H9 (cell line): ENCODE data around the gene UNC5A. TPM values are rescaled to one million over a fixed set of nuclear protein-coding genes. Genes with fewer than 3 reads are reported as not detected.
A peak's percentile ranks its signal among the peaks of the same experiment; 100 is the strongest.

ENCODE experiments used
- DNase-seq: peaks from one replicate; pipeline ENCODE4 v3.0.0-alpha.2; 2017
- H2AFZ ChIP-seq: one replicate; pipeline ENCODE4 v1.6.1; 2013; ENCODE audit warnings: mild to moderate bottlenecking, low read length, control low read depth, moderate library complexity
- H2AK5ac ChIP-seq: 2 replicates; pipeline ENCODE4 v1.6.1; 2013; ENCODE audit warnings: low read length, control low read depth, mixed read lengths; ENCODE audit not compliant: insufficient read length
- H2BK120ac ChIP-seq: one replicate; pipeline ENCODE4 v1.6.1; 2013; ENCODE audit warnings: low read depth, mild to moderate bottlenecking, low read length, control low read depth, inconsistent platforms; ENCODE audit not compliant: poor library complexity, severe bottlenecking
- H2BK12ac ChIP-seq: 2 replicates; pipeline ENCODE4 v1.6.1; 2013; ENCODE audit warnings: low read length, control low read depth, mixed read lengths, low read depth; ENCODE audit not compliant: insufficient read length
- H2BK15ac ChIP-seq: 2 replicates; pipeline ENCODE4 v1.6.1; 2013; ENCODE audit warnings: low read depth, low read length, control low read depth
- H2BK20ac ChIP-seq: one replicate; pipeline ENCODE4 v1.6.1; 2013; ENCODE audit warnings: low read depth, mild to moderate bottlenecking, low read length, control low read depth, inconsistent platforms; ENCODE audit not compliant: poor library complexity, severe bottlenecking
- H2BK5ac ChIP-seq: 2 replicates; pipeline ENCODE4 v1.6.1; 2013; ENCODE audit warnings: low read length, control low read depth, mixed read lengths; ENCODE audit not compliant: insufficient read length
- H3K14ac ChIP-seq: 2 replicates; pipeline ENCODE4 v1.6.1; 2013; ENCODE audit warnings: low read length, control low read depth; ENCODE audit not compliant: insufficient read depth
- H3K18ac ChIP-seq: 2 replicates; pipeline ENCODE4 v1.6.1; 2013; ENCODE audit warnings: low read depth, mild to moderate bottlenecking, mixed read lengths, low read length, control low read depth; ENCODE audit not compliant: insufficient read length
- H3K23ac ChIP-seq: 2 replicates; pipeline ENCODE4 v1.6.1; 2013; ENCODE audit warnings: low read length, control low read depth, mixed read lengths, low read depth; ENCODE audit not compliant: insufficient read length
- H3K23me2 ChIP-seq: 2 replicates; pipeline ENCODE4 v1.6.1; 2013; ENCODE audit warnings: low read depth, mild to moderate bottlenecking, mixed read lengths, low read length, control low read depth; ENCODE audit not compliant: insufficient read length, poor library complexity, severe bottlenecking
- H3K27ac ChIP-seq: 2 replicates; pipeline ENCODE4 v1.5.1; 2013; ENCODE audit warnings: low read length, control low read depth, mixed read lengths, low read depth; ENCODE audit not compliant: insufficient read length
- H3K27me3 ChIP-seq: 2 replicates; pipeline ENCODE4 v1.6.1; 2013; ENCODE audit warnings: low read length, control low read depth, inconsistent platforms; ENCODE audit not compliant: insufficient read depth
- H3K4ac ChIP-seq: 2 replicates; pipeline ENCODE4 v1.6.1; 2013; ENCODE audit warnings: low read depth, mild to moderate bottlenecking, control low read depth, inconsistent platforms, low read length, moderate library complexity
- H3K4me1 ChIP-seq: 2 replicates; pipeline ENCODE4 v1.6.1; 2013; ENCODE audit warnings: low read length, control low read depth, inconsistent platforms; ENCODE audit not compliant: insufficient read depth
- H3K4me2 ChIP-seq: 2 replicates; pipeline ENCODE4 v1.6.1; 2013; ENCODE audit warnings: low read length, control low read depth, mixed read lengths; ENCODE audit not compliant: insufficient read length, insufficient read depth
- H3K56ac ChIP-seq: 2 replicates; pipeline ENCODE4 v1.6.1; 2013; ENCODE audit warnings: low read depth, mild to moderate bottlenecking, mixed read lengths, low read length, control low read depth; ENCODE audit not compliant: insufficient read length
- H3K79me1 ChIP-seq: 2 replicates; pipeline ENCODE4 v1.6.1; 2013; ENCODE audit warnings: low read depth, mild to moderate bottlenecking, moderate library complexity, low read length, control low read depth, inconsistent platforms; ENCODE audit not compliant: insufficient read depth, poor library complexity, severe bottlenecking
- H3K79me2 ChIP-seq: 2 replicates; pipeline ENCODE4 v1.6.1; 2013; ENCODE audit warnings: low read length, control low read depth, inconsistent platforms; ENCODE audit not compliant: insufficient read depth
- H3K9ac ChIP-seq: 2 replicates; pipeline ENCODE4 v1.6.1; 2013; ENCODE audit warnings: low read length, control low read depth, mixed read lengths; ENCODE audit not compliant: insufficient read length; ENCODE audit errors: extremely low read depth
- H3K9me3 ChIP-seq: one replicate; pipeline ENCODE4 v1.6.1; 2013; ENCODE audit warnings: low read depth, low read length, inconsistent platforms; ENCODE audit not compliant: control insufficient read depth
- H3T11ph ChIP-seq: one replicate; pipeline ENCODE4 v1.6.1; 2013; ENCODE audit warnings: mild to moderate bottlenecking, low read length, control low read depth, inconsistent platforms
- H4K20me1 ChIP-seq: one replicate; pipeline ENCODE4 v1.6.1; 2013; ENCODE audit not compliant: control insufficient read depth, insufficient read length, insufficient read depth
- H4K5ac ChIP-seq: 2 replicates; pipeline ENCODE4 v1.6.1; 2013; ENCODE audit warnings: low read depth, mild to moderate bottlenecking, mixed read lengths, low read length, control low read depth; ENCODE audit not compliant: insufficient read length
- H4K8ac ChIP-seq: replicated peaks from 2 replicates; pipeline ENCODE4 v1.6.1; 2013; ENCODE audit warnings: low read length, control low read depth, mixed read lengths, low read depth; ENCODE audit not compliant: insufficient read length
- H4K91ac ChIP-seq: 2 replicates; pipeline ENCODE4 v1.6.1; 2013; ENCODE audit warnings: low read depth, mild to moderate bottlenecking, moderate library complexity, mixed read lengths, low read length, control low read depth; ENCODE audit not compliant: insufficient read length
- H3K27ac Mint-ChIP-seq, 3 experiments: 2 replicates in 2 of 3; 3 replicates in 1 of 3; pipeline ENCODE4 v1.8.0; 2020 to 2021; ENCODE audit warnings: mixed read lengths in 3 of 3, mild to moderate bottlenecking in 1 of 3, moderate library complexity in 1 of 3
- H3K27me3 Mint-ChIP-seq: 2 replicates; pipeline ENCODE4 v1.8.0; 2021; ENCODE audit warnings: low read depth, mild to moderate bottlenecking, moderate library complexity, mixed read lengths
- H3K36me3 Mint-ChIP-seq, 3 experiments: 2 replicates in 2 of 3; 3 replicates in 1 of 3; pipeline ENCODE4 v1.8.0; 2020 to 2021; ENCODE audit warnings: low read depth in 3 of 3, mixed read lengths in 3 of 3; ENCODE audit not compliant: insufficient read depth in 1 of 3
- H3K4me1 Mint-ChIP-seq, 2 experiments: 2 replicates each; pipeline ENCODE4 v1.8.0; 2020; ENCODE audit warnings: mixed read lengths in 2 of 2
- H3K4me3 Mint-ChIP-seq, 2 experiments: 2 replicates in 1 of 2; 3 replicates in 1 of 2; pipeline ENCODE4 v1.8.0; 2020 to 2021; ENCODE audit warnings: mild to moderate bottlenecking in 2 of 2, mixed read lengths in 2 of 2, moderate library complexity in 1 of 2
- H3K9me3 Mint-ChIP-seq, 2 experiments: 2 replicates in 1 of 2; 3 replicates in 1 of 2; pipeline ENCODE4 v1.8.0; 2020; ENCODE audit warnings: mild to moderate bottlenecking in 2 of 2, mixed read lengths in 2 of 2, moderate library complexity in 1 of 2
- WGBS: extraction: QIAGEN DNeasy Blood & Tissue Kit; methylation state at CpG from one replicate; pipeline ENCODE4 v1.1.7; 2013; ENCODE audit warnings: missing lambda C conversion rate, low lambda C conversion rate, mixed read lengths; ENCODE audit not compliant: insufficient read length; ENCODE audit errors: extremely low coverage; 5-methylcytosine and 5-hydroxymethylcytosine counted together
- total RNA-seq: library from RNA; stranded (reverse); gene quantifications from 2 replicates; pipeline ENCODE4 v1.2.1, GENCODE V29; 2021
- TF ChIP-seq, protein P1 (sequence below): fragments of 200-600 bp; sonication (generic); conservative IDR thresholded peaks from 3 replicates; pipeline ENCODE4 v1.8.0; 2021; ENCODE audit warnings: antibody characterized with exemption, mild to moderate bottlenecking

The UNC5A gene
- total RNA-seq, 1 experiment from 2014 or later = 4.4 TPM

GRCh38 chr5:176770431-176770830 is 39.9 kb upstream of the UNC5A start:
- H3K27ac Mint-ChIP-seq = no peak overlapping the region
- no peak overlapping the region for H3K56ac ChIP-seq

More at GRCh38 chr5:176770431-176770830, 39.9 kb upstream of the UNC5A start:
- Histone ChIP-seq H3T11ph (no peak overlapping the region), H3K23ac (no peak overlapping the region), H2AFZ (no peak overlapping the region), H3K79me1 (no peaks in the 10 kb centered on the region), H3K4ac (no peak overlapping the region), H4K91ac (no peak overlapping the region), H3K27me3 (no peaks in the 10 kb centered on the region), H2BK12ac (no peak overlapping the region), H2AK5ac (no peak overlapping the region), H3K9ac (no peak overlapping the region), H3K4me1 (peaks cover 9% of the 10 kb centered on the region), H3K4me2 (no peak overlapping the region), H4K8ac (no peak overlapping the region), H4K20me1 (peaks cover 2% of the 10 kb centered on the region), H3K14ac (no peak overlapping the region; the same call in 1 of the 2 replicates), H4K5ac (no peak overlapping the region), H3K9me3 (no peaks in the 10 kb centered on the region), H2BK120ac (no peak overlapping the region), H2BK15ac (no peak overlapping the region), H3K27ac (no peak overlapping the region), H3K79me2 (no peaks in the 10 kb centered on the region), H2BK5ac (no peak overlapping the region), H2BK20ac (no peak overlapping the region), H3K18ac (no peak overlapping the region), H3K23me2 (no peaks in the 10 kb centered on the region)
- peak; percentile 1 for DNase-seq
- peaks cover 15 to 21% of the 10 kb centered on the region in 2 experiments for H3K4me1 Mint-ChIP-seq
- H3K36me3 Mint-ChIP-seq = peaks cover 0 to 4% (median 0%) of the 10 kb centered on the region in 3 experiments; a peak in 2 of 7 replicates
- H3K27me3 Mint-ChIP-seq = peaks cover 28% of the 10 kb centered on the region
- TF ChIP-seq, protein P1, sequence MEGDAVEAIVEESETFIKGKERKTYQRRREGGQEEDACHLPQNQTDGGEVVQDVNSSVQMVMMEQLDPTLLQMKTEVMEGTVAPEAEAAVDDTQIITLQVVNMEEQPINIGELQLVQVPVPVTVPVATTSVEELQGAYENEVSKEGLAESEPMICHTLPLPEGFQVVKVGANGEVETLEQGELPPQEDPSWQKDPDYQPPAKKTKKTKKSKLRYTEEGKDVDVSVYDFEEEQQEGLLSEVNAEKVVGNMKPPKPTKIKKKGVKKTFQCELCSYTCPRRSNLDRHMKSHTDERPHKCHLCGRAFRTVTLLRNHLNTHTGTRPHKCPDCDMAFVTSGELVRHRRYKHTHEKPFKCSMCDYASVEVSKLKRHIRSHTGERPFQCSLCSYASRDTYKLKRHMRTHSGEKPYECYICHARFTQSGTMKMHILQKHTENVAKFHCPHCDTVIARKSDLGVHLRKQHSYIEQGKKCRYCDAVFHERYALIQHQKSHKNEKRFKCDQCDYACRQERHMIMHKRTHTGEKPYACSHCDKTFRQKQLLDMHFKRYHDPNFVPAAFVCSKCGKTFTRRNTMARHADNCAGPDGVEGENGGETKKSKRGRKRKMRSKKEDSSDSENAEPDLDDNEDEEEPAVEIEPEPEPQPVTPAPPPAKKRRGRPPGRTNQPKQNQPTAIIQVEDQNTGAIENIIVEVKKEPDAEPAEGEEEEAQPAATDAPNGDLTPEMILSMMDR = no peak
- peaks cover 6 to 9% of the 10 kb centered on the region in 2 experiments; a peak in 4 of 5 replicates for H3K9me3 Mint-ChIP-seq
- H3K4me3 Mint-ChIP-seq = no peak overlapping the region
- WGBS = no CpG with 5 or more reads among the region's 8 CpGs
